ENCODE results near the gene PPM1E.

Gene PPM1E

GRCh38 chr17:58789831-58790230, 34.2 kb downstream of the PPM1E start:
- no peak for TF ChIP-seq POLR2AphosphoS5 (IDR thresholded peaks at IDR 0.05; ENCODE audit: low read depth, low read length)
- TF ChIP-seq TAF1 (IDR thresholded peaks at IDR 0.05; ENCODE audit: borderline replicate concordance, insufficient read depth, low read length) = no peak
- TF ChIP-seq, protein P1, sequence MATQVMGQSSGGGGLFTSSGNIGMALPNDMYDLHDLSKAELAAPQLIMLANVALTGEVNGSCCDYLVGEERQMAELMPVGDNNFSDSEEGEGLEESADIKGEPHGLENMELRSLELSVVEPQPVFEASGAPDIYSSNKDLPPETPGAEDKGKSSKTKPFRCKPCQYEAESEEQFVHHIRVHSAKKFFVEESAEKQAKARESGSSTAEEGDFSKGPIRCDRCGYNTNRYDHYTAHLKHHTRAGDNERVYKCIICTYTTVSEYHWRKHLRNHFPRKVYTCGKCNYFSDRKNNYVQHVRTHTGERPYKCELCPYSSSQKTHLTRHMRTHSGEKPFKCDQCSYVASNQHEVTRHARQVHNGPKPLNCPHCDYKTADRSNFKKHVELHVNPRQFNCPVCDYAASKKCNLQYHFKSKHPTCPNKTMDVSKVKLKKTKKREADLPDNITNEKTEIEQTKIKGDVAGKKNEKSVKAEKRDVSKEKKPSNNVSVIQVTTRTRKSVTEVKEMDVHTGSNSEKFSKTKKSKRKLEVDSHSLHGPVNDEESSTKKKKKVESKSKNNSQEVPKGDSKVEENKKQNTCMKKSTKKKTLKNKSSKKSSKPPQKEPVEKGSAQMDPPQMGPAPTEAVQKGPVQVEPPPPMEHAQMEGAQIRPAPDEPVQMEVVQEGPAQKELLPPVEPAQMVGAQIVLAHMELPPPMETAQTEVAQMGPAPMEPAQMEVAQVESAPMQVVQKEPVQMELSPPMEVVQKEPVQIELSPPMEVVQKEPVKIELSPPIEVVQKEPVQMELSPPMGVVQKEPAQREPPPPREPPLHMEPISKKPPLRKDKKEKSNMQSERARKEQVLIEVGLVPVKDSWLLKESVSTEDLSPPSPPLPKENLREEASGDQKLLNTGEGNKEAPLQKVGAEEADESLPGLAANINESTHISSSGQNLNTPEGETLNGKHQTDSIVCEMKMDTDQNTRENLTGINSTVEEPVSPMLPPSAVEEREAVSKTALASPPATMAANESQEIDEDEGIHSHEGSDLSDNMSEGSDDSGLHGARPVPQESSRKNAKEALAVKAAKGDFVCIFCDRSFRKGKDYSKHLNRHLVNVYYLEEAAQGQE (IDR thresholded peaks at IDR 0.05; ENCODE audit: insufficient read depth in 1 of 2, low read depth in 2 of 2, low read length in 2 of 2) = no peak
- no peak for TF ChIP-seq SIN3A (IDR thresholded peaks at IDR 0.05; ENCODE audit: borderline replicate concordance, insufficient read depth, low read length)
- TF ChIP-seq FOXP2 (optimal IDR thresholded peaks at IDR 0.05; ENCODE audit: borderline replicate concordance, extremely low read depth, extremely low read length, insufficient read depth) = no peak

DNA sequence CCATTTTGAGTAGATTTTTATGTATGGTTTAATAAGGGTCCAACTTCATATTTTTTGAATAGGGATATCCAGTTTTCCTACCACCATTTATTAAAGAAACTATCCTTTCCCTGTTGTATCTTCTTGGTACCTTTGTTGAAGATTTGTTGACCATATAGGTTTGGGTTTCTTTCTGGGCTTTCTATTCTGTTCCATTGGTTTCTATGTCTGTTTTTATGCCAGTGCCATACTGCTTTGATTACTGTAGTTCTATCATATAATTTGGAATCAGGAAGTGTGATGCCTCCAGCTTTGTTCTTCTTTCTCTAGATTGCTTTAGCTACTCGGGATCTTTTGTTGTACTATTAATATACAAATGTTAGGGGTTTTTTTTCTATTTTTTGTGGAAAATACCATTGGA, 46.5 kb downstream of the PPM1E start:
- TF ChIP-seq SIN3A (IDR thresholded peaks at IDR 0.05; ENCODE audit: borderline replicate concordance, insufficient read depth, low read length) = no peak

GRCh38 chr17:58806046-58806445, 50.4 kb downstream of the PPM1E start:
- no peak for TF ChIP-seq SIN3A (IDR thresholded peaks at IDR 0.05; ENCODE audit: borderline replicate concordance, insufficient read depth, low read length)
- TF ChIP-seq, protein P1 (IDR thresholded peaks at IDR 0.05; ENCODE audit: insufficient read depth in 1 of 2, low read depth in 2 of 2, low read length in 2 of 2) = no peak
- no peak for TF ChIP-seq TAF1 (IDR thresholded peaks at IDR 0.05; ENCODE audit: borderline replicate concordance, insufficient read depth, low read length)
- TF ChIP-seq POLR2AphosphoS5 (IDR thresholded peaks at IDR 0.05; ENCODE audit: low read depth, low read length) = no peak
- TF ChIP-seq FOXP2 (optimal IDR thresholded peaks at IDR 0.05; ENCODE audit: borderline replicate concordance, extremely low read depth, extremely low read length, insufficient read depth) = no peak

DNA sequence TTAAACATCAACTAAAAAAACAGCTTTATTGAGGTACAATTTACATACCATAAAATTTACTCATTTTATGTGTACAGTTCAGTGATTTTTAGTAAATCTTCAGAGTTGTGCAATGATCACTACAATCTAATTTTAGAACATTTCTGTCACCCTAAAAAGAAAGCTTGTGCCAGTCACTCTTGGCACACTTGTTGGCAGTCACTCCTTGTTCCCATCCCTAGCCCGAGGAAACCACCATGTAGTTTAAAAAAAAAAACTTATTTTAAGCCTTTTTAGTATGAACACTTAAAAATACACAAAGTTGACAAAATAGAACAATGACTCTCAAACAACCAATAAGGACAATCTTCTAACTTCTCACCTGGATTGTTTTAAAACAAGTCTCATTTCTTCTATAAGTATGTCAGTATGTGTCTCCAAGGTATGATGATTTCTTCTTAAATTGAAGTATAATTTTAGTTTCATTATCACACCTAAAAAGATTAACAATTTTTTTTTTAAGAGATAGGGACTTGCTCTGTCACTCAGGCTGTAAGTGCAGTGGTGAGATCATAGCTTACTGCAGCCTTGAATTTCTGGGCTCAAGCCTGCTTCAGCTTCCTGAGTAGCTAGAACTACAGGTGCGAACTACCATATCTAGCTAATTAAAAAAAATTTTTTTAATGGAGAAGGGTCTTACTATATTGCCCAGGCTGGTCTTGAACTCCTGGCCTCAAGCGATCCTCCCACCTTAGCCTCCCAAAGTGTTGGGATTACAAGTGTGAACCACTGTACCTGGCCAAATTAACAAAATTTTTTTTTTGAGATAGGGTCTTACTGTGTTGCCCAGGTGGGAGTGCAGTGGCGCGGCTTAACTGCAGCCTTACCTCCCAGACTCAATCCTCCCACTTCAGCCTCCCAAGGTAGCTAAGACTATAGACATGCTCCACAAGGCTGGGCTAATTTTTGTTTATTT, 53.2 kb downstream of the PPM1E start:
- TF ChIP-seq SIN3A (IDR thresholded peaks at IDR 0.05; ENCODE audit: borderline replicate concordance, insufficient read depth, low read length) = no peak
- TF ChIP-seq TAF1 (IDR thresholded peaks at IDR 0.05; ENCODE audit: borderline replicate concordance, insufficient read depth, low read length) = no peak
- TF ChIP-seq, protein P1 (IDR thresholded peaks at IDR 0.05; ENCODE audit: insufficient read depth in 1 of 2, low read depth in 2 of 2, low read length in 2 of 2) = no peak
- TF ChIP-seq POLR2AphosphoS5 (IDR thresholded peaks at IDR 0.05; ENCODE audit: low read depth, low read length) = no peak

DNA sequence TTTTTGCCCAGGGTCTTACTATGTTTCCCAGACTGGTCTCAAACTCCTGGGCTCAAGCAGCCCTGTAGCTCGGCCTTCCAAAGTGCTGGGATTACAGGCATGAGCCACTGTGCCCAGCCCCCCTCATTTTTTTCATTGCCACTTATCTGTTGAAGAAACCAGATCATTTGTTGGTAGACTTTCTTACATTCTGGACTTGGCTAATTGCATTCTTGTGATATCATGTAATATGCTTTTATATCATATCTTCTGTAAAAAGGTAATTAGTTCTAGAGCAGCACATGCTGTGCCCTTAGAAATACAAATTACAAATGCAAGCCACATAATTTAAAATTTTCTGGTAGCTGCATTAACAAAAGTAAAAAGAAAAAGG, 53.9 kb downstream of the PPM1E start:
- TF ChIP-seq POLR2AphosphoS5 (IDR thresholded peaks at IDR 0.05; ENCODE audit: low read depth, low read length) = no peak
- no peak for TF ChIP-seq SIN3A (IDR thresholded peaks at IDR 0.05; ENCODE audit: borderline replicate concordance, insufficient read depth, low read length)
- TF ChIP-seq FOXP2 (optimal IDR thresholded peaks at IDR 0.05; ENCODE audit: borderline replicate concordance, extremely low read depth, extremely low read length, insufficient read depth) = no peak
- TF ChIP-seq, protein P1 (IDR thresholded peaks at IDR 0.05; ENCODE audit: insufficient read depth in 1 of 2, low read depth in 2 of 2, low read length in 2 of 2) = no peak
- no peak for TF ChIP-seq TAF1 (IDR thresholded peaks at IDR 0.05; ENCODE audit: borderline replicate concordance, insufficient read depth, low read length)
